ENCODE measurements around the gene CWF19L2. TPM values are rescaled to one million over a fixed set of nuclear protein-coding genes. Genes with fewer than 3 reads are reported as not detected.

The CWF19L2 gene
- total and polyA plus RNA-seq, 2 donors from 2014 or later = 10.3 to 19.1 TPM

GRCh38 chr11:107427569-107428180 lies 29.9 kb downstream of the CWF19L2 start:
- FAIRE-seq = no peak

GRCh38 chr11:107413352-107413751 lies 44.3 kb downstream of the CWF19L2 start:
- FAIRE-seq = no peak
- intact Hi-C loops (cut with DNase I) = no loop called here
- H3K36me3 ChIP-seq (ENCODE audit: control insufficient read depth in 2 of 3, insufficient read depth in 3 of 3, low read length in 3 of 3) = peaks cover 0 to 8% (median 6%) of the 10 kb centered on the region in 3 donors

More at GRCh38 chr11:107427569-107428180, 29.9 kb downstream of the CWF19L2 start:
- Histone ChIP-seq H3K9ac (ENCODE audit: low read length in 3 of 3) (no peak overlapping the region), H3K9me3 (ENCODE audit: control insufficient read depth in 2 of 3, insufficient read depth in 1 of 3, low read length in 3 of 3) (no peaks in the 10 kb centered on the region), H3K4me3 (ENCODE audit: low read length in 3 of 3) (no peak overlapping the region), H3K27me3 (ENCODE audit: control insufficient read depth, insufficient read depth, low read length) (no peaks in the 10 kb centered on the region), H3K36me3 (ENCODE audit: control insufficient read depth in 2 of 3, insufficient read depth in 3 of 3, low read length in 3 of 3) (peaks cover 0 to 7% (median 0%) of the 10 kb centered on the region in 3 donors), H3K27ac (ENCODE audit: low read depth in 2 of 2, low read length in 2 of 2) (no peak overlapping the region), H3K4me1 (ENCODE audit: control insufficient read depth in 2 of 3, insufficient read depth in 2 of 3, low read depth in 1 of 3, low read length in 3 of 3) (no peaks in the 10 kb centered on the region)
- intact Hi-C loops (cut with DNase I) = no loop called here
- TF ChIP-seq CTCF (IDR thresholded peaks at IDR 0.05; ENCODE audit: borderline replicate concordance, extremely low read depth, insufficient read depth) = no peak
- no peak for DNase-seq

DNA sequence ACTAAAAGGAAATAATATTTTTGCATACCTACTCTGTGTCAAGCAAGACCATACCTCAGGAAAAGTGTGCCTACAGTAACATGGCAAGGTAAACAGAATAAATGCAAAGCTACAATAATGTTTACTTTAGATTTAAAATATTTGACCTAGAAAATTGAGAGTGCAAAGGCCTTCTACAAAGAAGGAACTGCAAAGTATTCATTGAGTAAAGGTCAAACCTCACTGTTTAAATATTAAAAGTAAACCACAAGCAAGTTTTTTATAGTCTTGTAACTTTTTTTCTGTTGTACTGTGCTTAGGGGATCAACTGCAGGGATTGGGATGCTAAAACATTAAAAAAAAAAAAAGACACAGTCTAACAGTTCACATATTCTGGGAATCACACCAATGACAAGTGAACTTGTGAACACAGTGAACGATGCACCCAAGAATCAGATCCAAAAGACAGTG lies 48.8 kb downstream of the CWF19L2 start:
- H3K9ac ChIP-seq (ENCODE audit: low read length in 3 of 3) = no peak overlapping the region
- H3K4me1 ChIP-seq (ENCODE audit: control insufficient read depth in 2 of 3, insufficient read depth in 2 of 3, low read depth in 1 of 3, low read length in 3 of 3) = peaks cover 0 to 7% (median 0%) of the 10 kb centered on the region in 3 donors
- H3K36me3 ChIP-seq (ENCODE audit: control insufficient read depth in 2 of 3, insufficient read depth in 3 of 3, low read length in 3 of 3) = peaks cover 0 to 6% (median 0%) of the 10 kb centered on the region in 3 donors
- no peak for TF ChIP-seq CTCF (IDR thresholded peaks at IDR 0.05; ENCODE audit: borderline replicate concordance, extremely low read depth, insufficient read depth)
- FAIRE-seq (peak; percentile 67), DNase-seq (peak in 1 of 5 donors; percentile 4)
- no peak overlapping the region for H3K4me3 ChIP-seq (ENCODE audit: low read length in 3 of 3)
- no peaks in the 10 kb centered on the region for H3K9me3 ChIP-seq (ENCODE audit: control insufficient read depth in 2 of 3, insufficient read depth in 1 of 3, low read length in 3 of 3)
- intact Hi-C loops (cut with DNase I) = no loop called here
- H3K27me3 ChIP-seq (ENCODE audit: control insufficient read depth, insufficient read depth, low read length) = no peaks in the 10 kb centered on the region
- peak overlapping the region; percentile 34 to 69 for H3K27ac ChIP-seq (ENCODE audit: low read depth in 2 of 2, low read length in 2 of 2)

More at GRCh38 chr11:107413352-107413751, 44.3 kb downstream of the CWF19L2 start:
- Histone ChIP-seq H3K4me1 (ENCODE audit: control insufficient read depth in 2 of 3, insufficient read depth in 2 of 3, low read depth in 1 of 3, low read length in 3 of 3) (peaks cover 0 to 4% (median 0%) of the 10 kb centered on the region in 3 donors), H3K9me3 (ENCODE audit: control insufficient read depth in 2 of 3, insufficient read depth in 1 of 3, low read length in 3 of 3) (no peaks in the 10 kb centered on the region), H3K9ac (ENCODE audit: low read length in 3 of 3) (no peak overlapping the region), H3K27me3 (ENCODE audit: control insufficient read depth, insufficient read depth, low read length) (no peaks in the 10 kb centered on the region), H3K27ac (ENCODE audit: low read depth in 2 of 2, low read length in 2 of 2) (no peak overlapping the region), H3K4me3 (ENCODE audit: low read length in 3 of 3) (no peak overlapping the region)
- no peak for DNase-seq
- no peak for TF ChIP-seq CTCF (IDR thresholded peaks at IDR 0.05; ENCODE audit: borderline replicate concordance, extremely low read depth, insufficient read depth)

Measured in kidney (tissue), 14 donors.